DND-41 (cell line): ENCODE measurements around the gene C16orf95.

Source experiments
- CTCF ChIP-seq: IDR thresholded peaks from 2 replicates; pipeline ENCODE4 v1.5.1; 2012; ENCODE audit warnings: borderline replicate concordance, low read length, moderate library complexity, mild to moderate bottlenecking; ENCODE audit not compliant: poor library complexity, severe bottlenecking; ENCODE audit errors: extremely low read depth
- EZH2 ChIP-seq: IDR thresholded peaks from 3 replicates; pipeline ENCODE4 v1.6.1; 2012; ENCODE audit warnings: borderline replicate concordance, low read depth, mild to moderate bottlenecking, moderate library complexity, low read length, inconsistent platforms; ENCODE audit not compliant: severe bottlenecking

GRCh38 chr16:87271256-87271655 is 45.9 kb downstream of the C16orf95 start:
- TF ChIP-seq EZH2: no peak
- no peak for TF ChIP-seq CTCF
